Measurements from ENCODE around the gene GAL3ST2.

The GAL3ST2 gene

GRCh38 chr2:241808051-241808720 lies 31.6 kb downstream of the GAL3ST2 start:
- DNase-seq (no peak), ATAC-seq (ENCODE audit: insufficient read depth, low read depth) (no peak)
- peaks cover 36% of the 10 kb centered on the region for H4K20me1 ChIP-seq (ENCODE audit: insufficient read depth, low read length)
- H3K9me3 ChIP-seq (ENCODE audit: insufficient read depth, low read length, severe bottlenecking) = no peaks in the 10 kb centered on the region
- no peak for TF ChIP-seq EZH2 (IDR thresholded peaks at IDR 0.05; ENCODE audit: borderline replicate concordance, low read depth, low read length, severe bottlenecking)
- H3K4me2 ChIP-seq (ENCODE audit: insufficient read depth, low read length) = no peak overlapping the region
- H3K36me3 ChIP-seq (ENCODE audit: insufficient read depth, low read length) = no peaks in the 10 kb centered on the region
- H3K4me1 ChIP-seq (ENCODE audit: insufficient read depth, low read length) = peaks cover 18% of the 10 kb centered on the region
- no peak overlapping the region for H3K9ac ChIP-seq (ENCODE audit: low read depth, low read length)
- H3K4me3 ChIP-seq (ENCODE audit: low read depth in 1 of 2, low read length in 2 of 2) = no peak overlapping the region
- no peaks in the 10 kb centered on the region for H3K79me2 ChIP-seq (ENCODE audit: insufficient read depth, low read length)
- no peak overlapping the region for H2AFZ ChIP-seq (ENCODE audit: low read depth, low read length)
- H3K27ac ChIP-seq (ENCODE audit: low read length) = no peak overlapping the region
- peaks cover 18% of the 10 kb centered on the region for H3K27me3 ChIP-seq (ENCODE audit: insufficient read depth, low read length, poor library complexity)

- Histone ChIP-seq H3K4me3 (ENCODE audit: low read depth in 1 of 2, low read length in 2 of 2) (no peak within 1 kb of the TSS), H3K9me3 (ENCODE audit: insufficient read depth, low read length, severe bottlenecking) (no peaks in the 10 kb centered on the region), H4K20me1 (ENCODE audit: insufficient read depth, low read length) (peaks cover 39% of the 10 kb centered on the region), H3K27me3 (ENCODE audit: insufficient read depth, low read length, poor library complexity) (peaks cover 11% of the 10 kb centered on the region), H3K79me2 (ENCODE audit: insufficient read depth, low read length) (no peaks in the 10 kb centered on the region), H2AFZ (ENCODE audit: low read depth, low read length) (no peak within 1 kb of the TSS), H3K36me3 (ENCODE audit: insufficient read depth, low read length) (no peaks in the 10 kb centered on the region), H3K27ac (ENCODE audit: low read length) (no peak within 1 kb of the TSS), H3K9ac (ENCODE audit: low read depth, low read length) (no peak within 1 kb of the TSS), H3K4me2 (ENCODE audit: insufficient read depth, low read length) (no peak within 1 kb of the TSS), H3K4me1 (ENCODE audit: insufficient read depth, low read length) (peaks cover 17% of the 10 kb centered on the region)
- ATAC-seq (ENCODE audit: insufficient read depth, low read depth) = no peak
- no peak for DNase-seq
- TF ChIP-seq CTCF (IDR thresholded peaks at IDR 0.05; ENCODE audit: borderline replicate concordance, extremely low read depth, low read length, poor library complexity, severe bottlenecking) = no peak
- TF ChIP-seq EZH2 (IDR thresholded peaks at IDR 0.05; ENCODE audit: borderline replicate concordance, low read depth, low read length, severe bottlenecking) = no peak
Measured at GRCh38 chr2:241808721-241809382, 32.2 kb downstream of the GAL3ST2 start, which contains the start of gene NEU4. Gene NEU4, plus strand, starts transcription at chr2:241809193. Its CDS starts 5,292 bp downstream, at chr2:241814485.

- H2AFZ ChIP-seq (ENCODE audit: low read depth, low read length) = no peak overlapping the region
- H3K36me3 ChIP-seq (ENCODE audit: insufficient read depth, low read length) = no peaks in the 10 kb centered on the region
- ATAC-seq (ENCODE audit: insufficient read depth, low read depth) (no peak), DNase-seq (no peak)
- peaks cover 36% of the 10 kb centered on the region for H4K20me1 ChIP-seq (ENCODE audit: insufficient read depth, low read length)
- H3K9me3 ChIP-seq (ENCODE audit: insufficient read depth, low read length, severe bottlenecking) = no peaks in the 10 kb centered on the region
- H3K4me3 ChIP-seq (ENCODE audit: low read depth in 1 of 2, low read length in 2 of 2) = no peak overlapping the region
- H3K79me2 ChIP-seq (ENCODE audit: insufficient read depth, low read length) = no peaks in the 10 kb centered on the region
- H3K4me1 ChIP-seq (ENCODE audit: insufficient read depth, low read length) = peaks cover 12% of the 10 kb centered on the region
- H3K27ac ChIP-seq (ENCODE audit: low read length) = no peak overlapping the region
- TF ChIP-seq EZH2 (IDR thresholded peaks at IDR 0.05; ENCODE audit: borderline replicate concordance, low read depth, low read length, severe bottlenecking) (no peak), CTCF (IDR thresholded peaks at IDR 0.05; ENCODE audit: borderline replicate concordance, extremely low read depth, low read length, poor library complexity, severe bottlenecking) (no peak)
- H3K9ac ChIP-seq (ENCODE audit: low read depth, low read length) = no peak overlapping the region
- peaks cover 3% of the 10 kb centered on the region for H3K27me3 ChIP-seq (ENCODE audit: insufficient read depth, low read length, poor library complexity)
- no peak overlapping the region for H3K4me2 ChIP-seq (ENCODE audit: insufficient read depth, low read length)
Measured at GRCh38 chr2:241809383-241810306, 33.0 kb downstream of the GAL3ST2 start.
